Heart left ventricle (tissue), 13 donors: ENCODE results near the gene NPM3.

Experiments
- POLR2A ChIP-seq, 2 donors: fragments of 450-650 bp; IDR thresholded peaks; one replicate each; pipeline ENCODE4 v1.6.1; 2017; ENCODE audit warnings: antibody characterized with exemption in 2 of 2, mild to moderate bottlenecking in 2 of 2, moderate library complexity in 2 of 2
- TF ChIP-seq, protein P1 (sequence below), 12 donors: fragments of 200-600 bp; sonication (generic) in 4 of 12; IDR thresholded peaks; one replicate each; pipeline versions ENCODE4 v1.5.0 to v1.8.0; 2018 to 2022; ENCODE audit warnings: antibody characterized with exemption in 12 of 12, mild to moderate bottlenecking in 5 of 12
- donor health status: ischemic (EF 13 %, LVEDD 7.1; RV severe dilation, severe dysfunction).
- donor health status: DM: no; HTN: yes; CAD: no.
- donor health status: DM: no; HTN: no; CAD: no.
- donor health status: ischemic (EF 25% LVEDD 6.9; RV normal size, moderate dysfunction).
- donor health status: ischemic (EF 25% LVEDD 5.7; RV mildly dilated, moderate dysfunction).
- donor health status: ischemic (EF 35%, LVEDD 5.7; RV mildly dilated, moderate dysfunction).
- donor health status: nonischemic (EF 11% LVEDD 7.7; RV severe dilation, severe dysfunction).
- donor health status: DM: yes; HTN: yes; CAD: no.
- donor health status: PGD.
- donor health status: ischemic (EF 29% LVEDD 5.4; RV normal size, mild dysfunction).
- donor health status: nonischemic (EF 23%, LVEDD 6.1; RV moderate dilation, normal function).

DNA sequence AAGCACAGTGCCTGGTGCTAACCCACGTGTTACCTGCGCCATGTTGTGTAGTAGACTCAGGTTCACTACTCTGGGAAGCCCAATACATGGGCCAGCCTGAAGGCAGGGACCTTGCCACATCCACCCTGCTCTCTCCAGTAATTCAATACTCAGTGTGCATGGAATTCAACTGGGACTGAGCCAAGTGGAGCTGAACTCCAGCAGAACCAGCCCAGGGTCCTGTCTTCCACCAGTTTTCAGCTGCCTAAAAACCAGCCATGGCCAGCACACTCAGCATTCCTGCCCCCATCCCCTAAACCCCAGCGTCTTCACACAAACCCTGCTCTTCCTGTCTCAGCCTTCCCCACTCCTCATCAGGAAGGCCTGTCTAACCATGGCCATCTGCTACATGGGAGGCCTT is 22.7 kb downstream of the NPM3 start:
- TF ChIP-seq POLR2A (IDR thresholded peaks at IDR 0.05) = no peak
- TF ChIP-seq, protein P1, sequence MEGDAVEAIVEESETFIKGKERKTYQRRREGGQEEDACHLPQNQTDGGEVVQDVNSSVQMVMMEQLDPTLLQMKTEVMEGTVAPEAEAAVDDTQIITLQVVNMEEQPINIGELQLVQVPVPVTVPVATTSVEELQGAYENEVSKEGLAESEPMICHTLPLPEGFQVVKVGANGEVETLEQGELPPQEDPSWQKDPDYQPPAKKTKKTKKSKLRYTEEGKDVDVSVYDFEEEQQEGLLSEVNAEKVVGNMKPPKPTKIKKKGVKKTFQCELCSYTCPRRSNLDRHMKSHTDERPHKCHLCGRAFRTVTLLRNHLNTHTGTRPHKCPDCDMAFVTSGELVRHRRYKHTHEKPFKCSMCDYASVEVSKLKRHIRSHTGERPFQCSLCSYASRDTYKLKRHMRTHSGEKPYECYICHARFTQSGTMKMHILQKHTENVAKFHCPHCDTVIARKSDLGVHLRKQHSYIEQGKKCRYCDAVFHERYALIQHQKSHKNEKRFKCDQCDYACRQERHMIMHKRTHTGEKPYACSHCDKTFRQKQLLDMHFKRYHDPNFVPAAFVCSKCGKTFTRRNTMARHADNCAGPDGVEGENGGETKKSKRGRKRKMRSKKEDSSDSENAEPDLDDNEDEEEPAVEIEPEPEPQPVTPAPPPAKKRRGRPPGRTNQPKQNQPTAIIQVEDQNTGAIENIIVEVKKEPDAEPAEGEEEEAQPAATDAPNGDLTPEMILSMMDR (IDR thresholded peaks at IDR 0.05) = no peak
